Fibroblast of lung (primary cell): ENCODE results near the gene NCOR2. TPM values are rescaled to one million over a fixed set of nuclear protein-coding genes. Genes with fewer than 3 reads are reported as not detected.

Source experiments
- DNase-seq, 2 donors: peaks; one replicate each; pipeline versions ENCODE4 v3.0.0 to v3.0.0-alpha.2; 2010; ENCODE audit warnings: low read depth in 2 of 2
- H2AFZ ChIP-seq: 2 replicates; pipeline ENCODE4 v1.5.1; 2012; ENCODE audit warnings: low read length, control low read depth, inconsistent platforms
- H3K27ac ChIP-seq: 2 replicates; pipeline ENCODE4 v1.5.1; 2011; ENCODE audit warnings: low read length, control low read depth; ENCODE audit not compliant: insufficient read depth
- H3K27me3 ChIP-seq: 2 replicates; pipeline ENCODE4 v1.5.1; 2011; ENCODE audit warnings: mild to moderate bottlenecking, low read length; ENCODE audit not compliant: control insufficient read depth, insufficient read depth
- H3K36me3 ChIP-seq: 2 replicates; pipeline ENCODE4 v1.5.1; 2011; ENCODE audit warnings: low read length; ENCODE audit not compliant: control insufficient read depth, insufficient read depth
- H3K4me1 ChIP-seq: 2 replicates; pipeline ENCODE4 v1.5.1; 2011; ENCODE audit warnings: low read length; ENCODE audit not compliant: control insufficient read depth, insufficient read depth; ENCODE audit errors: extremely low read depth
- H3K4me2 ChIP-seq: 2 replicates; pipeline ENCODE4 v1.5.1; 2011; ENCODE audit warnings: low read length, control low read depth; ENCODE audit not compliant: insufficient read depth; ENCODE audit errors: extremely low read depth
- H3K4me3 ChIP-seq, 4 experiments: fragments of 200-600 bp in 1 of 4; sonication (generic) in 1 of 4; replicated peaks in 1 of 4; 2 replicates each; pipeline ENCODE4 v1.5.1; 2011 to 2016; ENCODE audit warnings: low read length in 4 of 4, low read depth in 3 of 4, mild to moderate bottlenecking in 3 of 4, control low read depth in 2 of 4, inconsistent platforms in 1 of 4, mixed read lengths in 1 of 4; ENCODE audit not compliant: insufficient read depth in 1 of 4; ENCODE audit errors: control extremely low read depth in 1 of 4
- H3K79me2 ChIP-seq: 2 replicates; pipeline ENCODE4 v1.5.1; 2012; ENCODE audit warnings: mild to moderate bottlenecking, low read length, inconsistent platforms; ENCODE audit not compliant: control insufficient read depth, insufficient read depth
- H3K9ac ChIP-seq: 2 replicates; pipeline ENCODE4 v1.5.1; 2011; ENCODE audit warnings: mild to moderate bottlenecking, low read length, control low read depth; ENCODE audit not compliant: insufficient read depth
- H3K9me3 ChIP-seq: 2 replicates; pipeline ENCODE4 v1.5.1; 2012; ENCODE audit warnings: low read depth, low read length; ENCODE audit not compliant: control insufficient read depth, insufficient read depth
- H4K20me1 ChIP-seq: 2 replicates; pipeline ENCODE4 v1.5.1; 2011; ENCODE audit warnings: low read length; ENCODE audit not compliant: control insufficient read depth, insufficient read depth; ENCODE audit errors: extremely low read depth
- EZH2 ChIP-seq: IDR thresholded peaks from 2 replicates; pipeline ENCODE4 v1.5.1; 2012; ENCODE audit warnings: low read length, control low read depth, mild to moderate bottlenecking; ENCODE audit errors: missing control alignments
- polyA plus RNA-seq, 2 donors: library from polyadenylated mRNA; depleted of rRNA in 1 of 2; stranded (reverse) in 1 of 2; unstranded in 1 of 2; fragments of >200 nt; gene quantifications; 2 replicates each; pipeline ENCODE4 v1.2.1, GENCODE V29; 2011 to 2012; ENCODE audit warnings: missing spikeins in 1 of 2
- total RNA-seq: library from RNA; depleted of rRNA; stranded (reverse); fragments of >200 nt; gene quantifications from 2 replicates; pipeline ENCODE4 v1.2.1, GENCODE V29; 2014
- TF ChIP-seq, protein P1 (sequence below), 2 donors: IDR thresholded peaks in 1 of 2; conservative IDR thresholded peaks in 1 of 2; 1 replicate in 1 of 2; 2 replicates in 1 of 2; pipeline ENCODE4 v1.5.1; 2011 to 2012; ENCODE audit warnings: low read length in 2 of 2, control low read depth in 1 of 2, inconsistent platforms in 1 of 2, low read depth in 1 of 2, mild to moderate bottlenecking in 1 of 2

NCOR2 gene
- total and polyA plus RNA-seq, 2 donors (not counting 1 experiment from before 2014, with no cell fraction given) = 6.1 to 17.2 TPM

DNA sequence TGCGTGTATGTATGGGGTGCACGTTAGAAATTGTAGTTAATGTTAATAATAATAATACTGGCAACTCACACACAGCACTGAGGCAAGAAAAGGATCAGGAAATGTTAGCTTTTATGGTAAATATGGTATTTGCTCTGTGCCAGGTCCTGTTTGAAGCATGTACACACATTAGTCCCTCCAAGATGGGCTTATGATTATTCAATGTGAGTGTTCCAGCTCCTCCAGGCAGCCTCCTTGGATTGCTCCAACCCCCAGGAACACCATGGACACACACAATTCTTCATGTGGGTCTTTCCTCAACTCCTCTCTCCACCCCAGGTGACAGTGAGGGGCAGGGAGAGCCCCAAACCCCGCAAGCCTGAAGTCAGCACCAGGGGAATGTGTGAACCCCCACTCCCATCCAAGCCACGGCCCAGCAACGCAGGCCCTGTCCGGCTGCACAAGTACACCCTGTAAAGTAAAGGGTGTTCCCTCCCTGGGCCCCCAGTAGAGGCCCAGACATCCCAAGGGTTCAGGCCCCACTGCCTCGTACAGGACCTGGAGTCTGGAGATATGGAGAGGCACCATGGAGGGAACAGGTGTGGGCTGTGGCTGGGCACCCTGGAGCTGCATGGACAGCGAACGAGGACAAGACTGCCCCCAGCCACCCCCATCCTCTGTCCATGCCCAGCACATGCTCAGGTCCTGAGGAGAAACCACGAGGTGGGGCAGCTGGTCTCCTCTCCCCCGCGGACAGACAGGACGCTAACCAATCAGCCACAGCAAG is 41.3 kb downstream of the NCOR2 start:
- Histone ChIP-seq H2AFZ (no peak overlapping the region), H3K9me3 (no peaks in the 10 kb centered on the region), H3K4me3 (no peak overlapping the region), H3K27me3 (no peaks in the 10 kb centered on the region), H3K79me2 (peaks cover 5% of the 10 kb centered on the region), H3K27ac (no peak overlapping the region), H3K9ac (no peak overlapping the region), H4K20me1 (no peaks in the 10 kb centered on the region), H3K4me2 (no peak overlapping the region), H3K4me1 (peaks cover 9% of the 10 kb centered on the region), H3K36me3 (no peaks in the 10 kb centered on the region)
- no peak for DNase-seq
- TF ChIP-seq, protein P1, sequence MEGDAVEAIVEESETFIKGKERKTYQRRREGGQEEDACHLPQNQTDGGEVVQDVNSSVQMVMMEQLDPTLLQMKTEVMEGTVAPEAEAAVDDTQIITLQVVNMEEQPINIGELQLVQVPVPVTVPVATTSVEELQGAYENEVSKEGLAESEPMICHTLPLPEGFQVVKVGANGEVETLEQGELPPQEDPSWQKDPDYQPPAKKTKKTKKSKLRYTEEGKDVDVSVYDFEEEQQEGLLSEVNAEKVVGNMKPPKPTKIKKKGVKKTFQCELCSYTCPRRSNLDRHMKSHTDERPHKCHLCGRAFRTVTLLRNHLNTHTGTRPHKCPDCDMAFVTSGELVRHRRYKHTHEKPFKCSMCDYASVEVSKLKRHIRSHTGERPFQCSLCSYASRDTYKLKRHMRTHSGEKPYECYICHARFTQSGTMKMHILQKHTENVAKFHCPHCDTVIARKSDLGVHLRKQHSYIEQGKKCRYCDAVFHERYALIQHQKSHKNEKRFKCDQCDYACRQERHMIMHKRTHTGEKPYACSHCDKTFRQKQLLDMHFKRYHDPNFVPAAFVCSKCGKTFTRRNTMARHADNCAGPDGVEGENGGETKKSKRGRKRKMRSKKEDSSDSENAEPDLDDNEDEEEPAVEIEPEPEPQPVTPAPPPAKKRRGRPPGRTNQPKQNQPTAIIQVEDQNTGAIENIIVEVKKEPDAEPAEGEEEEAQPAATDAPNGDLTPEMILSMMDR (conservative IDR thresholded peaks at IDR 0.05 in 1 of 2, IDR thresholded peaks at IDR 0.05 in 1 of 2; ENCODE audit: low read depth in 1 of 2, low read length in 2 of 2) = no peak
- no peak for TF ChIP-seq EZH2

GRCh38 chr12:124525455-124525854 is 42.0 kb downstream of the NCOR2 start:
- peaks cover 9% of the 10 kb centered on the region for H3K79me2 ChIP-seq
- no peaks in the 10 kb centered on the region for H4K20me1 ChIP-seq
- H3K9ac ChIP-seq = no peak overlapping the region
- no peaks in the 10 kb centered on the region for H3K36me3 ChIP-seq
- DNase-seq = no peak
- no peaks in the 10 kb centered on the region for H3K27me3 ChIP-seq
- H3K4me3 ChIP-seq = no peak overlapping the region
- TF ChIP-seq EZH2 = no peak
- TF ChIP-seq, protein P1 (conservative IDR thresholded peaks at IDR 0.05 in 1 of 2, IDR thresholded peaks at IDR 0.05 in 1 of 2; ENCODE audit: low read depth in 1 of 2, low read length in 2 of 2) = no peak
- H3K4me1 ChIP-seq = peaks cover 9% of the 10 kb centered on the region
- H3K9me3 ChIP-seq = no peaks in the 10 kb centered on the region
- H3K4me2 ChIP-seq = no peak overlapping the region
- no peak overlapping the region for H2AFZ ChIP-seq
- H3K27ac ChIP-seq = no peak overlapping the region

- Histone ChIP-seq H3K36me3 (no peaks in the 10 kb centered on the region), H3K4me3 (no peak overlapping the region), H3K9ac (no peak overlapping the region)
These were observed 43.0 kb downstream of the NCOR2 start for GRCh38 chr12:124524231-124524925.

More at GRCh38 chr12:124524231-124524925, 43.0 kb downstream of the NCOR2 start:
- no peak overlapping the region for H2AFZ ChIP-seq
- peaks cover 14% of the 10 kb centered on the region for H3K4me1 ChIP-seq
- no peaks in the 10 kb centered on the region for H3K27me3 ChIP-seq
- no peaks in the 10 kb centered on the region for H3K9me3 ChIP-seq
- DNase-seq = peak; percentile 63 to 90
- peaks cover 9% of the 10 kb centered on the region for H3K79me2 ChIP-seq
- TF ChIP-seq, protein P1 (conservative IDR thresholded peaks at IDR 0.05 in 1 of 2, IDR thresholded peaks at IDR 0.05 in 1 of 2; ENCODE audit: low read depth in 1 of 2, low read length in 2 of 2) = no peak
- TF ChIP-seq EZH2 = no peak
- H3K4me2 ChIP-seq = no peak overlapping the region
- peak overlapping the region; percentile 9 for H3K27ac ChIP-seq
- H4K20me1 ChIP-seq = no peaks in the 10 kb centered on the region
